Activated CD8-positive, alpha-beta memory T cell treated with anti-CD3 and anti-CD28 coated beads, Interleukin-2, amount 50 U/mL, for 24 hours (primary cell): ENCODE results near the gene RPL36A.
A peak's percentile ranks its signal among the peaks of the same experiment; 100 is the strongest.

Experiments
- DNase-seq: peaks from one replicate; pipeline ENCODE4 v3.0.0-alpha.2; 2020; ENCODE audit errors: extremely low read depth

RPL36A gene

GRCh38 chrX:101393530-101394305 is 2.9 kb downstream of the RPL36A start:
- DNase-seq: no peak

GRCh38 chrX:101394372-101394771 is 3.6 kb downstream of the RPL36A start:
- DNase-seq: no peak

GRCh38 chrX:101395789-101396188 is 5.0 kb downstream of the RPL36A start:
- DNase-seq: no peak

- no peak for DNase-seq
Observed at GRCh38 chrX:101397779-101398178, 7.0 kb downstream of the RPL36A start.

- no peak for DNase-seq
Observed at GRCh38 chrX:101398694-101399093, 7.9 kb downstream of the RPL36A start.

GRCh38 chrX:101399825-101400224 is 9.0 kb downstream of the RPL36A start:
- no peak for DNase-seq

GRCh38 chrX:101407167-101407747 is 16.4 kb downstream of the RPL36A start:
- DNase-seq: no peak

- peak; percentile 67 for DNase-seq
Observed at GRCh38 chrX:101407748-101408531, 17.1 kb downstream of the RPL36A start, which contains the start of the genes GLA and HNRNPH2. Gene GLA (minus strand): TSS chrX:101407925. CDS start chrX:101407903, 22 bp downstream. Gene HNRNPH2 (plus strand): TSS chrX:101408222. CDS start chrX:101411989, 3,767 bp downstream.

- no peak for DNase-seq
Observed at GRCh38 chrX:101408532-101408841, 17.7 kb downstream of the RPL36A start.

- no peak for DNase-seq
Observed at GRCh38 chrX:101409043-101409442, 18.2 kb downstream of the RPL36A start.

GRCh38 chrX:101410461-101410860 is 19.6 kb downstream of the RPL36A start:
- DNase-seq: no peak

- DNase-seq: no peak
Observed at GRCh38 chrX:101411984-101412383, 21.2 kb downstream of the RPL36A start.

- DNase-seq: no peak
Observed at GRCh38 chrX:101415180-101416145, 24.7 kb downstream of the RPL36A start.

GRCh38 chrX:101416691-101417090 is 25.9 kb downstream of the RPL36A start:
- no peak for DNase-seq

- no peak for DNase-seq
Observed at GRCh38 chrX:101417190-101417589, 26.4 kb downstream of the RPL36A start.

- no peak for DNase-seq
Observed at GRCh38 chrX:101417981-101418841, 27.4 kb downstream of the RPL36A start.

GRCh38 chrX:101419489-101419888 is 28.7 kb downstream of the RPL36A start:
- DNase-seq: no peak

GRCh38 chrX:101427954-101428353 is 37.1 kb downstream of the RPL36A start:
- no peak for DNase-seq

GRCh38 chrX:101429934-101430333 is 39.1 kb downstream of the RPL36A start:
- no peak for DNase-seq

- DNase-seq: no peak
Observed at GRCh38 chrX:101430457-101431078, 39.8 kb downstream of the RPL36A start.
